Limb (tissue), 2 donors: ENCODE data around the gene AIPL1.

Experiments
- DNase-seq, 2 donors: peaks; one replicate each; pipeline ENCODE4 v3.0.0-alpha.2; 2016; ENCODE audit errors: extremely low spot score in 2 of 2

AIPL1 gene

GRCh38 chr17:6467567-6467966 lies 32.6 kb upstream of the AIPL1 start:
- DNase-seq: no peak

- no peak for DNase-seq
These were observed 30.5 kb upstream of the AIPL1 start for GRCh38 chr17:6465206-6466003.

- DNase-seq: no peak
These were observed 29.6 kb upstream of the AIPL1 start for GRCh38 chr17:6464446-6465041.

- DNase-seq: no peak
These were observed 28.9 kb upstream of the AIPL1 start for GRCh38 chr17:6463616-6464445.

GRCh38 chr17:6462692-6463091 lies 27.8 kb upstream of the AIPL1 start:
- no peak for DNase-seq

GRCh38 chr17:6461792-6462524 lies 27.0 kb upstream of the AIPL1 start:
- DNase-seq: no peak

- no peak for DNase-seq
These were observed 26.3 kb upstream of the AIPL1 start for GRCh38 chr17:6461246-6461645.

GRCh38 chr17:6460531-6461161 lies 25.7 kb upstream of the AIPL1 start:
- no peak for DNase-seq

- no peak for DNase-seq
These were observed 23.6 kb upstream of the AIPL1 start for GRCh38 chr17:6458460-6458950.

GRCh38 chr17:6457688-6458459 lies 23.0 kb upstream of the AIPL1 start:
- DNase-seq: no peak

GRCh38 chr17:6456914-6457687 lies 22.2 kb upstream of the AIPL1 start:
- DNase-seq: no peak

- DNase-seq: no peak
These were observed 21.4 kb upstream of the AIPL1 start for GRCh38 chr17:6456321-6456720.

GRCh38 chr17:6455321-6455705 lies 20.4 kb upstream of the AIPL1 start:
- peak in 1 of 2 donors; percentile 72 for DNase-seq

- DNase-seq: peak in 1 of 2 donors; percentile 42
These were observed 19.8 kb upstream of the AIPL1 start for GRCh38 chr17:6454495-6455320.

GRCh38 chr17:6453279-6454024 lies 18.5 kb upstream of the AIPL1 start:
- peak in 1 of 2 donors; percentile 29 for DNase-seq

GRCh38 chr17:6452471-6453266 lies 17.7 kb upstream of the AIPL1 start:
- peak in 1 of 2 donors; percentile 23 for DNase-seq
